NCI-H526 (cell line): ENCODE results near the gene GRHL3.

Experiments
- DNase-seq, 2 experiments: peaks; one replicate each; lab custom pipeline; 2025; lab: John Stamatoyannopoulos, UW

The GRHL3 gene

DNA sequence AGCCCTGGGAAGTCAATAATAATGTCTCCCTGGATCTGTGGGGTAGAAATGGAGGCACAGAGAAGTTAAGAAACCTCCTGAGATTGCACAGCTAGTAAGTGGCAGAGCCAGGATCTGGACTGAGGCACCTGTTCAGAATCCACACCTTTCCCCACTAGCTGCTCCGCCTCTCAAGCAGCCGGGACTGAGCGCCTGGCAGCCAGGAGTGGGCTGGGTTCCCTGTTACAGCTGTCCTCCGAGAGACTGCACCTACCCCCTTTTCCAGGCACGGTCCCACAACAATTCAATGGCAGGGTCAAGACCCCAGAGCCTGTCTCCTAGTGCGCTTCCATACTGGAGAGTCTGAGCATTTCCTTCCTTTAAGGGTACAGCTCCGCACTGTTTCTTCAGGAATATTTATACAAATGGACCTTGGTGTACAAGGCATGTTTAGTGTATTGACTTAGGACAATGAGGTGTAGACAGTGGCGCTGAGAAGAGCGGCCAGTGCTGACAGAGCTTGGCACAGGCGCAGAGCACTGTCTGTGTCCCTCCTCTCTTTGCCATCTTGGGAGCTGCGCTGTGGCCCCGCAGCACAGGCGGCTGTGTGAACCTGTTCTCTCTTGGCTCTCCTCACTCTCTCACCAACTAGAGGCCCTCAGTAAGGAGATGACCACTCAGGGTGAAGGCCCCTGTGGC, 24.4 kb downstream of the GRHL3 start:
- DNase-seq: peak; percentile 35 to 59

DNA sequence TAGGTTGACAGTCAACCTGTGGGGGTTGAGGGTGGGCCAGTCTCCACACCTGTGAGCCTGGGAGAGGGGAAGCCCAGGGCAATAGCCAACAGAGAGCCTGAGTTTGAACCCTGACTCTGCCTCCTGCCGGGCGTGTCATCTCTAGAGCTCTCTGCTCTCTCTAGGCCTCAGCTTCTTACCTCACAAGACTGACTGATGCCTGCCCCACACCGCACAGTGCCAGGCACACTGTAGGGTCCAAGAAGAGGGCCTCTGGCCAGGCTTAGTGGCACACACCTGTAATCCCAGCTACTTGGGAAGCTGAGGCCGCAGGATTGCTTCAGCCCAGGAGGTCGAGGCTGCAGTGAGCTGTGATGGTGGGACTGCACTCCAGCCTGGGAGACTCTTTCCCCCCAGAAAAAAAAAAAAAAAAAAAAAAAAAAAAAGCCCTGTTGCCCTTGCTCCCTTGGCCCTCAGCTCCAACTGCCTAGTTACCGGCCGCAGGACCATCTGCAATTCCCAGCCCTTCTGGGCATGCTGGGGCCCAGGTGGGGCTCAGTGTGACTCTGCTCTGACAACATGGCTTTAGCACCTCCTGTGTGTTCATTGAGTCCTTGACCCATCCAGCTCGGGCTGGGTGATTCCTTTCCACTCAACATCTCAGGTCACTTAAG, 25.1 kb downstream of the GRHL3 start:
- no peak for DNase-seq

DNA sequence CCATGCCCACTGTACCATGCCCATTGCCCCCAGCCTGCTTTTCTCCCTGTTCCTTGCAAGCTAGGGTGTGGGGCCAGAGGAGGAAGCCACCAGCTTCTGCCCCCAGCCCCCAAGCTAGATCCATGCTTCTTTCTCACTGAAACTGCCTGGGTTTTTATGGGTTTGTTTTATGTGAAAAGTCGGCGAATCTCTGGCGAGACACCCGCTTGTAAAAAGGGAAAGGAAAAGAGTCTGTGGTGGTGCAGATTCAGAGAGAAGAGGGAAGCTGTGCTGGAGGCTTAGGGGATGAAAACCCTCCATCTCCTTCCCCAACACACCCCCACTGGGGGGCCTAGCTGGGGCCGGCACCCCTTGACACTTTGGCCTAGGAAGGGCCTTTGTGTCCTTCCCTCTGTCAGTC, 26.2 kb downstream of the GRHL3 start:
- DNase-seq: no peak

DNA sequence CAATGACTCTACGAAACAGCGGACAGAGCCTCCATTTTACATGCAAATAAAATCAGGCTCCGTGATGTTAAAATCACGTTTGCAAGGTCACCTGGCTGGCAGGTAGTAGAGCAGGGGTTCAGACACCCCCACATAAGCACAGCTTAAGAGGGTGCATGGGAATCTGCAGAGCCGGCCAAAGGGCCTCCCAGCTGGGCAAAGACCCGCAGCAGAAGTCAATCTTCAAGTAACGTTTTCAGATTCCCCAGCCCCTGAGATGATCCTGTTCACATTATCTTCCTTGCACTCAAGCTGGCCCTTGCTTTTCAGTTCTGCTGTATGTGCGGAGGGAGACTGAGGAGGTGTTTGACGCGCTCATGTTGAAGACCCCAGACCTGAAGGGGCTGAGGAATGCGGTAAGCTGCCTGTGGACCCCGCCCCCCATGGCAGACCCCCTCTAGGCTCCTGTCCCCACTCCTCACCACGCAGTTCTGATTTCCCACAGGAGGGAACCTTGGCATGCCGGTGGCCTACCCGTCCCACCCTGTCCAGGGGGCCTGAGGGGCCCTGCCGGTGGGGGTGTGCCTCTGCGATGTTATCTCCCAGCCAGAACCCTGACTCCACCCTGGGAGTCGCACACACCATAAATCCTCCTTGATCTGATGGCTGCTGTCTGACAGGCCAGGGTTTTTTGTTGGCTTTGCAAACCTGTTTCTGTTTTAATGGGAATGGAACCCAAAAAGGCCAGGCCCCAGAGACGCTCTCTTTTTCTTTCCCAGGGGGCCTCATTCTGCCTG, 28.2 kb downstream of the GRHL3 start:
- peak in 1 of 2 experiments; percentile 22 for DNase-seq

DNA sequence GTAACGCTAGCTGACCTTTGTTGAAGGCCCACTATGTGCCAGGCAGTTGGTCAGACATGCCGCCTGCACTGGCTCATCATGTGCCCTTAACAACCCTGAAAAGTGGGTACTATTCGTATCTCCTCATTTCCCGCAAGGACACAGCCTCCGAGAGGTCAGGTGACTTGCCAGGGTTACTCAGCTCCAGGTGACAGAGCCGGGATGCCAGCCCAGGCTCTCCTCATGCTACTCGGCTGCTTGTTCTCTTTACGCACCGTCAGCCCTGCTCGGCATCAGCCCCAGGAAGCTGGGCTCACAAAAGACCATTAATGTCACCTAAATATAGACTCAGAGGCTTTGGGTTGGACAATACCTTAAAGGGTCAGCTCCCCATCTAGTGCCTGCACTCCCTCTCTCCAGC, 29.0 kb downstream of the GRHL3 start:
- DNase-seq: no peak

DNA sequence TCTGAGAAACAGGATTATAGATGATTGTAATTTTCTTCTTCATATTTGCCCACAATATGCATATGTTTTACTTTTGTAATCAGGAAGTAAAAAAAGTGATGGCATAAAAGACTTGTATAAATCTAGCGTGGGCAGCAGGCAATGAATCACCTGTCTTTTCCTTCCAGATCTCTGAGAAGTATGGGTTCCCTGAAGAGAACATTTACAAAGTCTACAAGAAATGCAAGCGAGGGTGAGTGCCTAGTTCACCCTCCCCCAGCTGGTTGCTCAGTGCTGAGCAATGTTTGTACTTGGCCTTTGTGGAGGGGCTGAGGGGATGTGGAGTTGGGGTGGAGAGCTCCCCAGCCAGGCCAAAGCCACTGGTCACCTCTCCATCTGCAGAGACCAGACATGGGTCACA, 30.7 kb downstream of the GRHL3 start:
- no peak for DNase-seq

DNA sequence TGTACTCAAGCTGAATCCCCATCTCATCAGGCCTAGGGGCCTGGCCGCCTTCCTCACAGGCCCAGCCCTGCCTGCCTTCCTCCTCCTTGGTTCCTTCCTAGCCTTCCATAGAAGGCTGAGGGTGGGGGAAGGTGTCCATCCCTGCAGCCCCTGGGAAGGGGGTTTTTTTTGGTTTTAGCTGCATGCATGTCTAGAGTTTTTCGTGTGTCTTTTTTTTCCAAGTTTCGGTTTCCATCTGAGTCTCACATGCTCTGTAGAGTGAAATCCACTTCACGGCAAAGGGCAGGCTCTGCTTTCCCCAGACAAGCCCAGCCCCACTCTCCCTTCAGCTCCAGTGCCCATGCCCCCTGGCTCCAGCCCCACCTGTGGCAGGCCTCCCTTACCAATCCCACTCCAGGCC, 32.1 kb downstream of the GRHL3 start:
- DNase-seq: no peak

DNA sequence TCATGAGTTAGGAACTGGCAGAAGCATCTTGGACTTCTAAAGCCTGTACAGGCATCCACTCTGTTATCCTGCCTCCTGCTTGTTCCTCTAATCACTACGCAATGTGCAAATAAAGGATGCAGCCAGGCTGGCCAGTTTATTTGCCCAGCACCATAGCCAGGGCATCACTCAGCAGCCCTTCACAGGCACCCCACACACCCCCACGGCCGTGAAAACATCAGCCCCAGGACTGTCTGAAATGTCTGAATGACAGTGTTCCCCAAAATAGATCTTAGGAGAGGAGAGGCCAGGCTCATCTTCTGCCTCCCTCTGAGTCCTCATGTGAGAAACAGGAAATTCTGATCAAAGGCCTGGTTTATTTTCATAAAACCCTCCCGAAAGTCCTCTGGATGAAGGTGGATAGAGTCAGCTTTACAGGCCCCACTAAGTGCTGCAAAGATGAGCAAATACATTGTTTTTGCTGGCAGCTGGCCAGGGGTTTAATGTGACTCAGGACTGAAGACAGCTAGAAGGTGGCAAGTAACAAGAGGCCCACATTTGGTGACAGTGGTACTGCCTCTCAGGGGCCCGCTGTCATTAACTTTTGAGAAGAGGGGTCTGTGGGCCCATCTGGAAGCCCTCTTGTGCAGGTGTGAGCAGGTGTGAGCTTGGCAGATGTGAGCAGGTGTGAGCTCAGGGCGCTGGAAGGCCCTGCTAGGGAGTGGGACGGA, 32.9 kb downstream of the GRHL3 start:
- no peak for DNase-seq

DNA sequence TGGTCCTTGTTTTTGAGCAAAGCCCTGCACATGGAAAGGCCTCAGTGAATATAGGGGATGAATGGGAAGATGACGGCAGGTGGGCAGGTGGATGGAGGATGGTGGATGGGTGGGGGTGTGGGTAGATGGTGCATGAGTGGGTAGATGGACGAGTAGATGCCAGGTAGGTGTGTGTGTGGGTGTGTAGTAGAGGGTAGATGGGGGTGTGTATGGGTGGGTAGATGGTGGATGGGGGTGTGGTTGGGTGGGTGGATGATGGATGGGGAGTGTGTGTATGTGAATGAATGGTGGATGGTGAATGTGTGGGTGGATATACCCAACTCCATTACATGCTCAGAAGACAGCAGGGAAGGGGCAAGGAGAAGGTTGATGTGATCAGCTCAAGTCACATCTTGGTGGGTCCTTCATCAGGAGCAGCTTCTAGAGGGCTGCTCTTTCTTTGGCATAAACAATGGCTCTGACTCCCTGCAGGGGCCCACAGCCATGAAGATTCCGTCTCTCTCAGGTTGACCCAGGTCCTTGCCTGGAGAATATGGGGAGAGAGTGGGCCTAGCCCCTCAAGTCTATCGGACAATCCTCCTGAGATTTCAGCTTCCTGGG, 34.2 kb downstream of the GRHL3 start:
- DNase-seq: no peak

DNA sequence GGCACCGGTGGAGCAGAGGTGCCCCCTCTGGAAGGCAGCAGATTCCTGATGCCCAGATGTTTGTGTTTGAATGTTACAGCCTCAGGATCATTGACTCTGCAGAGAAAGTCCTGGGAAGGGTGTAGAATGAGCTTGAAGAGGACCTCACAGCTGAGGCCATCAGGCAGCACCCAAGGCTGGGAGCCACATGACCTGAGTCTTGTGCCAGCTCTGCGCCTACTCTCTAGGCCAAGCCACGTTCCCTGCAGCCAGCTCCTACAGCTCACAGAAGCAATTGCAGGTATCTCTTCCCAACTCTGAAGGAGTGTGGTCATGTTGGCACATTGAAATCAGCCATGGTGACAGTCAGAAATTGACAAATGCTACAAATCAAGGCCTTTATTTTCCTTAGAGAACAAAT, 36.3 kb downstream of the GRHL3 start:
- no peak for DNase-seq

DNA sequence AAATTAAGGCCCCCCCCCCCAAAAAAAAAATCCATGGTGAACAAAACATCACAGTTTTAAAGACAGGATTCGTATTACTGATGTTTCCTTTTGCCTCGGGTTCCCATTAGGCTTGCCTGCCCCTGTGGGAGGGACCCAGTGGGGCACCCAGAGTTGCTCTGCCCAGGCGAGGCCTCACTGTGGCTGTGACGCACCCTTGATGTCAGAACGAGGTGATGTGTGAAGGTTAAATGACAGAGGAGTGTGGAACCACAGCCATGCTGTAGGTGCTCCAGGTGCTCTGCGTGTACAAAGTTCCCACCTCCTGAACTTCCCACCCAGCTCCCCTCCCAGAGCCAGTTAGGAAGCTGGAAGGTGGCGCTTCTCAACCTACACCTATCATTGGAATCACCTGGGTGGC, 37.9 kb downstream of the GRHL3 start:
- DNase-seq: no peak

DNA sequence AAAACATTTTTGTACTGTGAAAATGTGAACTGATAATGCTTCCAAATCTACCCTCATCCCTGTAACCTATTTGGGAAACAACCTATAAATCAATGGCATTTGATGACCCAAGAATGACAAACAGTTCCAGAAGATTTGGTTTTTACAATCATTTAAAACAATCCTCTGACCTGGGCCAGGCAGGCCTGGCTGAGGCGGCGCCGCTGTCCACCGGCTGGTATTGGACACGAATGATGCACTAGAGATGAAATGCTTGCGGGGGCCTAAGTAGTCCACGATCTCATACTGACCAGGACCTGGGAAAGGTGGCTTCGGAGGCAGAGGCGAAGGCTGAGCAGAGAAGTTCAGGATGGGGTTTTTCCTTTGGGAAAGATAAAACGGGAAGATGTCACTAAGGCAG, 41.5 kb downstream of the GRHL3 start:
- DNase-seq: no peak

DNA sequence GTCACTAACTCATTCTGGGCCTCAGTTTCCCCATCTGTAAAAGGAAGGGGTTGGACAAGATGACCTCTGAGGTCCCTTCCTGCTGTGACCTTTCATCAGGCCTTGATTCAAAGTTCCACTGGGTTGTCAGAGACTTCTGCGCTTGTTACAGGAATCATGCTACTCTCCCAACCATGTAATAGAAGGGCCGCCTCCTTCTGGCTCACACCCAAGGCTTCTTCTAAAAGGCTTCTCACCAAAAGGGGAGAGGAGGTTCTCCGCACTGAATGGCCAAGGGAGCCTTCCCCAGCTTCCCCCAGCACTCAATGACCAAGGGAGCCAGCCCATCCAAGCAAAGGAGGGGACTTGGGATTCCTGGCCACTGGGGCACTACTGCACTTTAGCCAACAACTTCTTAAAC, 42.7 kb downstream of the GRHL3 start:
- no peak for DNase-seq

DNA sequence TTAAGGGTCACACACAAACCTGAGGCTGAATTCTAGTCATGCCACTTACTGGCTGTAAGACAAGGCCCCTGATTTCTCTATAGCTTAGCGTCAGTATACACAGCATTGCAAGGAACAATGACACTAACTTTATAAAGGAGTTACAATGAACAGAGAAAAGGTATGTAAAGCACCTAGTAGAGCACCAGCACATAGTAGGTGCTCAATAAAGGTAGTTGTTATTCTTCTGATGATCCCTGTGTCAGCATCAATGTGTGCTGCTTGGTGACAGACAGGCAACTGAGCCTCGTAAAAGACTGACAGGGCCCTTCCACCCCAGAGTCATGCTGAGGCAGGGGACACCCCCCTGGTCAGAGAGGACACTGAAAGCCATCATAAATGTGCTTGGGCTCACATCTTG, 43.2 kb downstream of the GRHL3 start:
- DNase-seq: no peak

DNA sequence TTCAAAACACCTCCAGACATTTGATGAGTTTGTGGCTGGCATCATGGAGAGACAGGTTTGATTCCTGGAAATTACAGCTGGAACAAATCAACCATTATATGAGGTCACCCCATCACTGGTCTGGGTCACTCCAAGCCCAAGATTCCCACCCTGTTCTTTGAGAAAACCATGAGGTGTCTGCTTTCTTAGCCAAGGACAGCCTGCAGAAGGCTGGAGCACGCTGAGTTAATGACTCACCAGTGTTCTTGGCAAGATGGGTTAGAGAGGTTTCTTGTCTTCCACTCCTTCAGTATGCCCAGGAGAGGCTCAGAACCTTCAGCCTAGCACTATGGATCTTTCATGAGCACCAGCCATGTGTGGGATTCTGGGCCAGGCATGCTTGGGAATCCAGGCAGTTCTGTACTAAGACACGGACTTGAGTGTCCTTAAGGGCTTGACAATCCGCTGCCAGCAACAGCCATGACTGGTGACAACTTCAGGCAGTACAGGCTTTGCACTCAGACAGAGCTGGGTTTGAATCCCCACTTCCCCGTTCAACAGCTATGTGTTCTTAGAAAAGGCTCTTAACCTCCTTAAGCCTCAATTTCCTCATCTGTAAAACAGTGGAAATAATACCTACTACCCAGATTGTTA, 43.9 kb downstream of the GRHL3 start:
- no peak for DNase-seq

DNA sequence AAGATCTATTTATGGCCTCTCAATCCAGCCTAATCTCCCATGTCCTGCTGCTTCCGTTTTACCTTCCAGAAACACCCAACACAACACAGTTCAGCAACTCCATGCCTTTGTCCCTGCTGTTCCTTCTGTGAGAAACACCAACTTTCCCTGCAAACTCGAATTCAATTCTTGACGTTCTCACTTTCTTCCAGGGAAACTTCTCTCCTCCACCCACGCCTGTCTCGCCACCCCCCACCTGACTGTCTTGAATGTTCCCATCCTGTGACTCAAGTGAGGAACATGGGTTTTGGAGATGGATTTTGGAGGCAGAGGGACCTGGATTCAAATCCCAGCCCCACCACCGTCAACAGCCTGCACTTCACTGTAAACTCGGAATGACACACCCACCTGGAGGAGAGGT, 44.8 kb downstream of the GRHL3 start:
- no peak for DNase-seq

DNA sequence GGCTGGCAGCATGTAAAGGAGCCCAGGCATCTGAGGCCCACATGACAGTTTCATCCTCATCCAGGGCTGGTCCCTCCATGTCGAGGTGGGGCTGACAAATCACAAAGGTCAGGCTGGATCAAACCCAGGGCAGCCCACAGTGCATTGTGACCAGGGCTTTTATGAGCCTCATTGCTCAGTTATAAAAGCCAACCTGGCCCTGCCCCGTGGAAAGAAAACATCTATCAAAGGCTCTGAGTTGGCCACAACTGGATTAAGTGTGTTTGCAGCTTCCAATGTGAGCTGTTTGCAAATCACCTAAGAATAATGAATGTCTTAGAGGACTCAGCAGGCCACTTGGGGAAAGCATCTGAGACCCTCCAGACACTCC, 45.4 kb downstream of the GRHL3 start:
- no peak for DNase-seq

DNA sequence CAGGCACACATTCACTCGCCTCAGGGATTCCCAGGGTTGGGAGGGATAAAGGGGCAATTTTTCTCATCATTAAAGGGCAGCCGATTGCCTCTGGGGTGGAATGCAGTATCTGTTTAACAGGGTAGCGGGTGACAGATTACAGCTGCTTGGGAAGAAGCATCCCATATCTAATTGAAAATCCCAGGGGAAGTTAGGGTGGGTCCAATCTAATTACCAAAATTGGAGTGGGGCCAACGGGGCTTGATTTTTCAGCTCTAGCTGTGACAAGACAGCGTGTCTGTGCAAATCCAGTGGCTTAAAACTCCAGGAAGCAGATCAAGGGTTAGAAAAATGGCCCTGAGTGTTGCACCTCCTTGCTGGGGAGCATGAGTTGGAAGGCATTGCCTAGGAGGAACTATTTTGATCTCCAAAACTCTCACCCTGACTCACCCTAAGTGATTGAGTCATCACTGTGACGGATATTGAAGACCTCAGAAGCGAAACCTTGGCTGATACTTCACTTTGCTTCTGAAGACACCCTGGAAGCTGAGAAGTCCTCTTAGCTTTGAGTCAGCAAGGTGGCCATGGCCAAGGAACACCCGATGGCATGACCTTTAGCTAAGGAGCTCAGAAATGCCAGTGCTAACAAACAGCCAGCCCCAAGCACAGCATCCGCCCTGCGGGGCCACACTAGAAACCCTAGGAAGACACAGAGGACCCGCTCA, 46.0 kb downstream of the GRHL3 start:
- DNase-seq: no peak

DNA sequence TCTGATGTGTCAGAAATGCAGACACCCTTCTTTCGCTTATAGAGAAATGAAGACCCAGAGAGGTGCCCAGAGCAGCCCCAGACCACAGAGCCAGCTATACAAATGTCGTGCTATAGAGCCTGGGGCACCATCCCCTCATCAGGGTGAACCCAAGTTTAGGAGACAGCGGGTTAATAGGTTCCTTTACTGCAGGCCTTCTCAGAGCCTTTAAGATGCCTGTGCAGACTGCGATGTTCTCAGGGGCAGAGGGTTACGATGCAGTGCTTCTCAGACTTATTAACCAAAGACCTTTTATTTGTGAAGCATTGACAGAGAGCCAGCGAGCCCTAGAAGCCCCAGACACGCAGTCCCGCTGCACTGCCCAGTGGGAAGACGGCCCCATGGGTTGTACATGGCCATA, 47.5 kb downstream of the GRHL3 start:
- no peak for DNase-seq

DNA sequence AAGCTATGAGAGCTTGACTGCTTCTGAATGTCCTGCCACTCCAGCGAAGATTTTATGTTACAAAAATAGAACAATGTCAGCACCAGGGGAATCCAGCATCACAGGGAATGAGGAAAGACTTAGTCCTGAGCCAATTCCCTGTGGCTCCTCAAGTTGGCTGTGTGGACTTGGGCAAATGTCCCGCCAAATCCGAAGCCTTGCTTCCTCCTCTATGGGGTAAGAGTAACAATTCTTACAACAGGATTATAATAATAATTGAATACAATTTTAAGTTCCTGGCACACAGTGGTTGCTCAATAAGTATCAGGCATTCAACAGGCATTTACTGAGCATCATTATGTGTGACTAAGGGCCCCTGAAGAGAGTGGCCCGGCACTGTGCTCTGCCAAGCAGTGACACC, 50.0 kb downstream of the GRHL3 start:
- no peak for DNase-seq

DNA sequence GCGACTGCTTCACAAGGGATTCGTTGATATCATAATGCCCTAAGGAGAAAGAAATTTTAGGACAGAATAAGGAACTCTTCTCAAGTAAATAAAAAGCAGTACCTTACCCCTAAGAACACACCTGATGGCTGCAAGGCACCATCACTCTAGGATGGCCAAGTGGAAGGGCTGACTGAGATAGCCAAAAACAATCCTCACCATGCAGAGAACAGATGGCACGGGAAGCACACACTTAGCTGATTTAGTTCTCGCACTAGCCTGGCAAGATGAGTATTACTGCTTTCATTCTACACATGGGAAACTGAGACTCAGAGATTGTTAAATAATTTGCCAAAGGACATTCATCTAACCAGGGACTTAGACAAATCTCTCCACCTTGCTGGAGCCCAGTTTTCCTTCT, 50.6 kb downstream of the GRHL3 start:
- DNase-seq: no peak
